Measurements from ENCODE around the gene OR2F2.

Gene OR2F2

GRCh38 chr7:143934526-143935325 is at the start of gene OR2F2:
OR2F2 (plus strand) TSS chr7:143935233; CDS start chr7:143935233, 0 bp downstream.
- DNase-seq, result no peak

DNA sequence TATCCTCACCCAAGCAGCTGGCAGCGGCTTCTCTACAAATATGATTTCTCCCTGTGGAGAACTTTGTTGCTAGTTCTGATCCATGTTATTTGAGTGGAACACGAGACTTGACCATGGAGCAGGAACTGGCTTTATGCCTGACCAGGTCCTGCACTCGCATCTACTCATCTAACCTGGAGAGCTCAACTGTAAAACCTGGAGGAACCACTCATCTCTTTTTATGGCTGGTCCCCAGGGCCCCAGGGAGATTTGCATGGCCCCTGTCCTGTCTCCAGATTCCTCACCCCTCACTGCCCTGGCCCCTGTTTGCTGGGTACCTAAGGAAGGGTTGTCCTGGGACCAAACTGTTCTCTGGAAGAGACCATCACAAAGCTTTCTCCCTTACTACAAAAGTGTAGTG is 49.1 kb upstream of the OR2F2 start:
- DNase-seq, result no peak

DNA sequence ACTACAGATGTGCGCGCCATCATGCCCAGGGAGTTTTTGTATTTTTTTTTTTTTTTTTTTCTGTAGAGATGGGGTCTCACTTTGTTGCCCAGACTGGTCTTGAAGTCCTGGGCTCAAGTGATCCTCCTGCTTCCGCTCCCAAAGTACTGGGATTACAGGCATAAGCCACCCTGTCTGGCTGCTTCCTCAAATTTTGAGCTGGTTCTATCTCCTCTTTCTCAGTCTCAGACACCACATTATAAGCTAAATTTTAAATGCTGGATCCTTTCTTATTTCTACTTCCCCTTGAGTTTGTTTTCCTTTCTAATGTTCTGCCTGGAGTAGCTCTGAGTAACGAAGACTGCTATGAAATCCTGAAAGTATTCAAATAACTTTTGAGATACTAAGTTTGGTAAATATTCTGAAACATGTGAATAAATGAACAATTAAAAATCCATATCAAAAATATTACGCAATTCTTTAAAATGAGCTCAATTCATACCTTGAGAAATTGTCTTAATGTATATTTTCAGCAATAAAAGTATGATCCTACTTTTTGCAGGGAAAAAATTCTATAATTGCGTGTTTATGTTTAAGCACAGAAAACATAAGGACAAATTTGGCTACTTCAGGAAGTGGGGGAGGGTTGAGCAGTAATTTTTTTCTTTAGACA is 48.1 kb upstream of the OR2F2 start:
- no peak for DNase-seq

- DNase-seq, result no peak
Observed at GRCh38 chr7:143889068-143889467, 46.0 kb upstream of the OR2F2 start.

- DNase-seq, result no peak
Observed at GRCh38 chr7:143890558-143890957, 44.5 kb upstream of the OR2F2 start.

GRCh38 chr7:143891457-143891856 is 43.6 kb upstream of the OR2F2 start:
- no peak for DNase-seq

- DNase-seq, result no peak
Observed at GRCh38 chr7:143892527-143893300, 42.3 kb upstream of the OR2F2 start.

- no peak for DNase-seq
Observed at GRCh38 chr7:143896667-143897066, 38.4 kb upstream of the OR2F2 start.

GRCh38 chr7:143898810-143899209 is 36.2 kb upstream of the OR2F2 start:
- no peak for DNase-seq

- DNase-seq, result no peak
Observed at GRCh38 chr7:143900230-143900766, 34.7 kb upstream of the OR2F2 start.

GRCh38 chr7:143901332-143901667 is 33.7 kb upstream of the OR2F2 start:
- DNase-seq, result no peak

- peak; percentile 55 to 83 (median 66) for DNase-seq
Observed at GRCh38 chr7:143901668-143902331, 33.2 kb upstream of the OR2F2 start, which contains the start of gene TCAF1. TCAF1 (minus strand) TSS chr7:143902176; CDS start chr7:143876608, 25,568 bp downstream.

DNA sequence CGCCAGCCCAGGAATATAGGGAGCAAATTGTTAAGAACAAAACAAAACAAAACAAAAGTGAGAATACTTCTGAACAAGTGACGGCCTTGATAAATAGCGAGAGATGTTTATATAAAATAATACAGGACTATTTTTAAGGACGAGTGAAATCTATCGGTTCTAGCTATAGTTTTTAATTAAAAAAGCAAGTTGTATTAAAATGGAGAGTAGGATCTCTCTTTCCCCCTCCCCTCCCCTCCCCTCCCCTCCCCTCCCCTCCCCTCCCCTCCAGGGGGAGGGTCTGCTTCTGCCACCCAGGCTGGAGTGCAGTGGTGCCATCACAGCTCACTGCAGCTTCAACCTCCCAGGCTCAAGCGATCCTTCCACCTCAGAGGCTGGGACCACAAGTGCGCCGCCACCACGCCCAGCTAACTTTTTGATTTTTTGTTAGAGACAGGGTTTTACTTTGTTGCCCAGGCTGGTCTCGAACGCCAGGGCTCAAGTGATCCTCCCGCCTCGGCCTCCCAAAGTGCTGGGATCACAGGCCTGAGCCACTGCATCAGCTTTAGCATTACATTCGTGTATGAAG is 32.6 kb upstream of the OR2F2 start:
- DNase-seq, result no peak

DNA sequence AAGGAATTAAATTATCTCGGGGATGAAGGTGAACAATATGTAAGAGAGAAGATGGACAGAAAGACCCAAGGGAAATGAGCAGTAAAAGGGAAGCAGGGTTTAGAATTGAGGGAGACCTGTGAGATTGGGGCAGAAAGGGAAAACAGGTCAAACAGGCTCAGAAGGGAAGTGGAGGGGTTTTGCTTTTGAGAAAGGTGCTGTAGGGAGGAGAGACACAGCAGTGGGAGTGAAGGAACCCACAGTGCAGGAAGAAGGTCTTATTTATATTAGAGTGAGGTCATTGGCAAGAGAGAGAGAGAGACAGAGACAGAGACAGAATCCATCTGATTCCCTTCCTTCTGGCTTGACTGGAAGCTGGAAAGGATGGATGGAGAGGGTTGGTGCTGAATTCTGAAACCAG is 29.5 kb upstream of the OR2F2 start:
- DNase-seq, result no peak

- no peak for DNase-seq
Observed at GRCh38 chr7:143906151-143906550, 28.9 kb upstream of the OR2F2 start.

DNA sequence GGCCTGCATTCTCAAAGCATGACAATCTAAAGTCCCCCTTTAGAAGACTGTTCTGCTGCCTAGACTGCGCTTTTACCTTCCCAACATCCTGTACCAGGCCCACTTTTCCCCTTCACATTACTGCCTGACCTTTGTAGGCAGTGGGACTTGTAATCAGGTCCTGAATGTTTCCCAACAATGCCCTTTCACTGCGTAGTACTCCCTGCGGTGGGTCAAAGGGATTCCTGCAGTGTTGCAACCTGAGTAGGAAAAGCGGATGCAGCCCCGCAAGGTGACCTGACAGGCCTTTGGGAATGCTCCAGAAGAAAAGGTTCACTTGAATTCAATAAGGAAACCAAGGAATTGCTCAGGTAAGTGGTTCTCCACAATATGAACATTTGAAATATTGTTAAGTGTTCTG is 28.1 kb upstream of the OR2F2 start:
- DNase-seq, result no peak

DNA sequence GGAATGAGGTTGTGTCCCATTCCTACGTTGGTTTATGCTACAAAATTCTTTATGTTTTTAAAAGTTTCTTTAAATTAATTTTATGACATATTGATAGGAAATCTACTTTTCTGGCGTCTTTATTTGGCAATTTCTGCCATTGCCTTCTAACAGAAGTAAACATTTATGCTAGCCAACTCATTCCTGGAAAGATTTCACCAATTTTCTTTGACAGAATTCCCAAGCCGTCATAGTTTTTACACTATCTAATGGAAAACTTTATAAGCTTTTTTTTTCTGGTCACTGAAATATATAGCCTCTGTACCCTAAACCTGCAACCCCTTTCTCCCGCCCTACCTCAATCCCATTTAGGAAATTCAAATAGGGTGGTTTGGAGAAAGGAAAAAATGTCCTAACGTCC is 26.9 kb upstream of the OR2F2 start:
- DNase-seq, result no peak

DNA sequence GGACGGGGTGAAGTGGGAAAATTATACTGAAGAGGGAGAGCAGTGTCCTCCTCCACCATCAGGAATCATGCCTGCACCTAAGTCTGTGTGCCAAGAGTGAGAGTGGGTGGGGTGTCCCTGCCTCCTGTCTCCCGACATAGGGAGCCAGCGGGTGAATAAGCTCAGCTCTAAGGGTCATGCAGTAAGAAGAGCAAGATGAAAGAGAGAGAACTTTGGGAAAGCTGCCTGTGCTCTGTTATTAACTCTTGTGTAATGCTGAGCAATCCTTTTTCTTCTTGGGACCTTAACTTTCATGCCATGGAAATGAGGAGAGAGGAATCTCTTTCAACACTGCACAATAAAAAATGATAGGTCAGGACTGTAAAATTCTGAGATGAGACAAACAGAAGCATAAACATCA is 25.2 kb upstream of the OR2F2 start:
- no peak for DNase-seq

DNA sequence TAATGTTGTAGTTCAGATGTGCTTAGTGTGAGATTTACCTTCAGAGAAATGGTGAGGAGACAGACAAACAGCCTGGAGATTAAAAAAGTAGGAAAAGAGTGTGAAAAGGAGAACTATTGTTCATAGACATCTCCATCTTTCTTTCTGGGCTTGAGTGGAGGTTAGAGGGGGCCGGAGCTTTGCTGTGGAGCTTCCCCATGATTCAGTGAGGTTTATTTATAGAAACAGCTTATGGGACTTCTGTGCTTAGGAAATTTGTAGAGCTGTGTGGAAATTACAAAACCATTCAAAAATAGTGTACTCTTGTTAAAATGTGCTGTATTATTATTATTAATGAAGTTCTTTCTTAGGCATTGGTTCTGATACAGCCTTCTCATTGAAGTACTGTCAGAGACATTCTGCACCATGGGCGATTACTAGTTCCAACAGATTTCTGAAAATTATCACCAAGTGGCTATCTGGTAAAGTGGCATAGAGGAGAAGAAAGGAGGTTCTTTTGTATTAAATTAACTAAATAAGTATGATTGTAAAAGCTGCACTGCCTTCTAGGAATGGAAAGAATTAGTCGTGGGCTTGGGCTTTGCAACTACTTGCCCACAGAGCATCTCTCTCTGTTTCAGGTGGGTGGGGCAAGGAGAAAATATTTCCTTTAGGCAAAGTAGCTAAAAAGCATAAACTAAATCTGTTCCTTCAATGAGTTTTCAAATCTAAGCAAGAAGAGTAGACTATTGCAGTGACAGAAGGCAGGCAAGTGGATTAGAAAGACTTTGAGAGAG is 24.4 kb upstream of the OR2F2 start:
- DNase-seq, result no peak

DNA sequence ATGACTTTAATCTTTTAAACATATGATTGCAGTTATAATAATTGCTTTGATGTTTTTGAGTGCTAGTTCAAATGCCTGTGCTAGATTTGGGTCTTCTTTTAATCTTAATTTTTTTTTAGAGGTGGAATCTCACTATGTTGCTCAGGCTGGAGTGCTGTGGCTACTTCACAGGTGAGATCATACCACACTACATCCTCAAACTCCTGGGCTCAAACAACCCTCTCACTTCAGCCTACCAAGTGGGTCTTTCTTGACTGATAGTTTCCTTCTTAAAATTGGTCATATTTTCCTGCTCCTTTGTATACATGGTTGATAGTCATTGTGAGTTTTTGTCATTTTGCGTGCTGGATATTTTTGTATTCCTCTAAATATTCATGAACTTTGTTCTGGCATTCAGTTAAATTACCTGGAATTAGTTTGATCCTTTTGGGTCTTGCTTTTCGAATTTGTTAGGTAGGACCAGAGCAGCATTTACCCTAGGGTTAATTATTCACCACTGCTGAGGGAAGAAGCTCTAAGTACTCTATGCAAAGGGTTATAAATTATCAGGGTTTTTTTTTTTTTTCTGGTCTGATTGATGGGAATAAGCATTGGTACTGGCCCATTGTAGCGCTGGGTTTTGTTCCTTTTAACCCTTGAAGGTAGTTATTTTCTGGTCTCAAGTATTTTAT is 21.0 kb upstream of the OR2F2 start:
- no peak for DNase-seq

Data from activated naive CD4-positive, alpha-beta T cell (primary cell).